Suppressor macrophage (primary cell): ENCODE data around the gene HFM1.
"Not testable (repeated sequence)": the region's sequence is repeated elsewhere in the genome, so short reads cannot be mapped to it uniquely, and the experiment has no call there.

Source experiments
- DNase-seq, 4 experiments: peaks; one replicate each; pipeline ENCODE4 v3.0.0-alpha.2; 2020 to 2022

Gene HFM1

DNA sequence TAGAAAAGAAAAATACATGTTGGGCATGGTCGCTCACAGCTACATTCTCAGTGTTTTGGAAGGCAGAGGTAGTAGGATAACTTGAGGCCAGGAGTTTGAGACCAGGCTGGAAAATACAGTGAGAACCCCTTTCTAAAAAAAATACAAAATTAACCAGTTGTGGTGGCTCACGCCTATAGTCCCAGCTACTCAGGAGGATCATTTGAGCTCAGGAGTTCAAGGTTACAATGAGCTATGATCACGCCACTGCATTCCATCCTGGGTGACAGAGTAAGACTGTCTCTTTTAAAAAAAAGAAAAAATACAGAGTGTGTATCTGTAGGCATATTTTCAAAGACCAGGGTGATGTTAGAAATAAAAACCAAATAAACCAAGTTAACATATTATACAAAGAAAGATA, 57.8 kb downstream of the HFM1 start:
- DNase-seq = no peak

DNA sequence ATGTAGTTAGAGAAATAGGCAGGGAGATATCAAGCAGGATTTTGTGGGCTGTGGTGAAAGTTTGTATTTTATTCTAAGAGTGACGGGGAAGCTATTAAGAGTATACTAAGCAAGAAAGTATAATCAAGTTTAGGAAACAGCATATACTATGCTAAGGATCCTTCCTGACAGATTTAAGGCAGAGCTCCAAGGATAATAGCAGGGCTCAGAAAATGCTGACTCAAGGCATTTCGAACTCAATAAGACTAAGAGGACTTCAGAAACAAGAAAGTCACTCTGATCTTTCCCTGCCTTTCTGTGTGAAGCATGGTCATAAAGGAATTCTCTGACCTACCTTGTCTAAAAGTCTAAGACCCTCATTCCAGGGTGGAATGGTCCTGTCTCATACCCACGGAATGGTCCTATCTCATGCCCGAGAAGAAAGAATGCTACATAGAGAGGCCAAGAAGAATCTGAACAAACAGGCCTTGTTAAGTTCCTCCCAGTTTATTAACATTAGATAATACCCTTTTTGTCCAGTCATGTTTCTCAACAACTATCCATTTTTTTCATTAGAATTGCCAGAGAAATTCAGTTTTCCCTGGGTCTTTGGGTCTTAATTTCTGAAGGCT, 59.1 kb downstream of the HFM1 start:
- no peak for DNase-seq

DNA sequence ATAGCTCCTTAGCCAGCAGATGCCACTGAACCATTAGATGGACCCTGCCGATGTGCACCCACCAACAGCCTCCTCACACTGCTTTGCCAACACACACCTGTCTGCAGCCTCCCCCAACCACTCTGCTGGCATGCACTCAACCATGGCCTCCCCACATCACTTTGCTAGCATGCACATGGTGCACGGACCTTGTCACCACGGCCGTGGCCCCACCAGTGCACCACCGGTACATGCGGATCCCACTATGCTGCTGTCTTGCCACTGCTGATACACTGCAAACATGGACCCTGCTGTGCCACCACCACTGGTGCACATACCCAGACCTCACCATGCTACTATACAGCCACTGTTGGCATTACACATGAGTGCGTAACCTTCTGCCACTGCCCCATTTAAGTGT, 66.1 kb downstream of the HFM1 start:
- no peak for DNase-seq

GRCh38 chr1:91335603-91336002, 69.0 kb downstream of the HFM1 start:
- no peak for DNase-seq

DNA sequence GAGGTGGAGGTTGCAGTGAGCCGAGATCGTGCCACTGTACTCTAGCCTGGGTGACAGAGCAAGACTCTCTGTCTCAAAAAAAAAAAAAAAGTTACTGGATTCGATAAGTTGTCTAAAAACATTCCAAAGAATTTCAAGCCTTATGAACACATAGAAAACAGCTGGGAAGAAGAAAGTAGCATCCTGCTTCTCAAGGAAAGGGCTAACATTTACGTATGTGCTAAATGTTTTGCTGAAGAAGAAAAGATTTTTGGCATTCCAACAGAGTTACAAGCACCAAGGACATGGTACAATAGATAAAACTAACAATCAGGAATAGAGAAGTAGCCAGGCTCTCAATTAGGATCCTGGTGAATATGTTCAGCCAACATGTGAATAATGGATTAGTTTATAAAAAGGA, 69.8 kb downstream of the HFM1 start:
- DNase-seq = no peak

DNA sequence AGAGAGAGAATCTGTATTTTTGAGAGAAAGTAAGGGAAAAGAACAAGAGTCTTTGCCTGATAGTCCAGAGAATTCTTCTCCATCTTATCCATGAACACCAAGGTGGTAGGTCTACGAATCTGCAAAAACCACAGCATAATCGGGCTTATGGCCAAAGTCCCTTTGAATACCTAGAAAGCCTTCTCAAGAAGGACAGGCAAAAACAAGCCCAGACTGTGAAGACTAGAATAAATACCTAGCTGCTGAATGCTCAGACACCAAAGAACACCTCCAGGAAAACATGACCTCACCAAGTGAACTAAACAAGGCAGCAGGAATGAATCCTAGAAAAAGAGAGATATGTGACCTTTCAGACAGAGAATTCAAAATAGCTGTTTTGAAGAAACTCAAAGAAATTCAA, 79.2 kb downstream of the HFM1 start:
- DNase-seq = no peak

- DNase-seq = no peak
These were observed 90.0 kb downstream of the HFM1 start for GRCh38 chr1:91314643-91315042.

- no peak for DNase-seq
These were observed 93.0 kb downstream of the HFM1 start for GRCh38 chr1:91311672-91312071.

GRCh38 chr1:91308544-91308943, 96.1 kb downstream of the HFM1 start:
- DNase-seq = no peak

DNA sequence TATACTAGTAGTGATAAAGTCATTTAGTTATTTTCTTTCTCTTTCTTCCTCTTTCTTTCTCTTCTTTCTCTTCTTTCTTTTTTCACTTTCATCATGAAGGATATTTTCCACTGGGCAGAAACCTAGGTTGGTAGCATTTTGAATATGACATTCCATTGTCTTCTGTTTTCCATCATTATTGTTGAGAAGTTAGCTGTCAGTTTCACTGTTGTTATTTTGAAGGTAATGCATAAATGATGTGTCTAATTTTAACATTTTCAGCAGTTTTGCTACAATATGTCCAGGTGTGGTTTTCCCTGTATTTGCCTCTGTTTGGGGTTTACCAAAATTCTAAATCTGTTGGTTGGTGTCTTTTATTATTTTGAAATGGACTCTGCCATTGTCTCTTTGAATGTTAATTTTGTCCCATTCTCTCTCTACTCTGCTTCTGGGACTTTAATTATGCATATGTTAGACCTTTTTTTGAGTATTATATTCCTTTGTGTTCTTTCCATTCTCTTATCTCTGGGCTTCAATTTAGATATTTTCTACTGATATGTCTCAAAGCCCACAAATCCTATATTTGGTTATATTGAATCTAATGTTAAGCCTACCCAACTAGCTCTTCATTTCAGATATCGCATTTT, 96.7 kb downstream of the HFM1 start:
- DNase-seq = no peak

DNA sequence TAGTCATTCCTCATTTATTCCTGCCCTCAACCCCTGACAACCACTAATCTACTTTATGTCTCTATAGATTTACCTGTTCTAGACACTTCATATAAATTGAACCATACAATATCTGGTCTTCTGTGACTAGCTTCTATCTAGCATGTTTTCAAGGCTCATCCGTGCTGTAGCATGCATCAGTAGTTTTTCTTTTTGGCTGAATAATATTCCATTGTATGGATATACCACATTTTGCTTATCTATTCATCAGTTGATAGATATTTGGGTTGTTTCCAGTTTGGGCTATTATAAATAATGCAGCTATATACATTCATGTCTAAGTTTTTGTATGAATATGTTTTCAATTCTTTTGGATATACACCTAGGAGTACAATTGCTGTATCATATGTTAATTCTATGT, 101.5 kb downstream of the HFM1 start:
- no peak for DNase-seq

DNA sequence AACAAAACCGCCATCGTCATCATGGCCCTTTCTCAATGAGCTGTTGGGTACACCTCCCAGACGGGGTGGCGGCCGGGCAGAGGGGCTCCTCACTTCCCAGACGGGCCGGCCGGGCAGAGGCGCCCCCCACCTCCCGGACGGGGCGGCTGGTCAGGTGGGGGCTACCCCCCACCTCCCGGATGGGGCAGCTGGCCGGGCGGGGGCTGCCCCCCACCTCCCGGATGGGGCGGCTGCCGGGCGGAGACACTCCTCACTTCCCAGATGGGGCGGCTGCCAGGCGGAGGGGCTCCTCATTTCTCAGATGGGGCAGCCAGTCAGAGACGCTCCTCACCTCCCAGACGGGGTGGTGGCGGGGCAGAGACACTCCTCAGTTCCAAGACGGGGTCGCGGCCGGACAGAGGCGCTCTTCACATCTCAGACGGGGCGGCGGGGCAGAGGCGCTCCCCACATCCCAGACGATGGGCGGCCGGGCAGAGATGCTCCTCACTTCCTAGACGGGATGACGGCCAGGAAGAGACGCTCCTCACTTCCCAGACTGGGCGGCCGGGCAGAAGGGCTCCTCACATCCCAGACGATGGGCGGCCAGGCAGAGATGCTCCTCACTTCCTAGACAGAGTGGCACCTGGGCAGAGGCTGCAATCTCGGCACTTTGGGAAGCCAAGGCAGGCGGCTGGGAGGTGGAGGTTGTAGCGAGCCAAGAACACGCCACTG, 115.6 kb downstream of the HFM1 start:
- DNase-seq = not testable (repeated sequence)

DNA sequence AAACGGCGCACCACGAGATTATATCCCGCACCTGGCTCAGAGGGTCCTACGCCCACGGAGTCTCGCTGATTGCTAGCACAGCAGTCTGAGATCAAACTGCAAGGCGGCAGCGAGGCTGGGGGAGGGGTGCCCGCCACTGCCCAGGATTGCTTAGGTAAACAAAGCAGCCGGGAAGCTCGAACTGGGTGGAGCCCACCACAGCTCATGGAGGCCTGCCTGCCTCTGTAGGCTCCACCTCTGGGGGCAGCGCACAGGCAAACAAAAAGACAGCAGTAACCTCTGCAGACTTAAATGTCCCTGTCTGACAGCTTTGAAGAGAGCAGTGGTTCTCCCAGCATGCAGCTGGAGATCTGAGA, 117.7 kb downstream of the HFM1 start:
- not testable (repeated sequence) for DNase-seq

DNA sequence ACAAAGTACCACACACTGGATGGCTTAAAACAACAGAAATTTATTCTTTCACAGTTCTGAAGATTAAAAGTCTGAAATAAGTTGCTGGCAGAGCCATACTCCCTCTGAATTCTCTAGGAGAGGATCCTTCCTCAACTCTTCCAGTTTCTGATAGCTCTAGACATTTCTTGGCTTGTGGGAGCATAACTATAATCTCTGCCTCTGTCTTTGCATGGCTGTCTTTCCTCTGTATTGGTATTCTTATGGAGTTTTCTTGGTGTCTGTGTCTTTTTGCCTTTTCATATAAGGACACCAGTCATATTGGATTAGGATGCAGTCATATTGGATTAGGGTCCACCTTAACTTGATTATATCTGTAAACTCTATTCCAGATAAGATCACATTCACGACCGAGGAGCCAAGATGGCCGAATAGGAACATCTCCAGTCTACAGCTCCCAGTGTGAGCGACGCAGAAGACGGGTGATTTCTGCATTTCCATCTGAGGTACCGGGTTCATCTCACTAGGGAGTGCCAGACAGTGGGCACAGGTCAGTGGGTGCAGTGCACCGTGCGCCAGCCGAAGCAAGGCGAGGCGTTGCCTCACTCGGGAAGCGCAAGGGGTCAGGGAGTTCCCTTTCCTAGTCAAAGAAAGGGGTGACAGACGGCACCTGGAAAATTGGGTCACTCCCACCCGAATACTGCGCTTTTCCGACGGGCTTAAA, 118.2 kb downstream of the HFM1 start:
- DNase-seq = not testable (repeated sequence)

DNA sequence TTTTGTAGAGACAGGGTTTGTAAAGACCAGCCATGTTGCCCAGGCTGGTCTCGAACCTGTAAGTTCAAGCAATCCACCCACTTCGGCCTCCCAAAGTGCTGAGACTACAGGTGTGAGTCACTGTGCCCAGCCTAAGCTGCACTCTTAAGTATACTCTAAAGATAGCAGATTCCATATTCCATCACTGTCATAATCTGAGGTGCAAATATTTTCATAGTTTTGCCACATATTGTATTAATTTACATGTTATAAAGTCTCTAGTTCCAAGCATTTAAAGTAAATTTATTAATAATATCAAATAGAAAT, 121.3 kb downstream of the HFM1 start:
- DNase-seq = no peak

DNA sequence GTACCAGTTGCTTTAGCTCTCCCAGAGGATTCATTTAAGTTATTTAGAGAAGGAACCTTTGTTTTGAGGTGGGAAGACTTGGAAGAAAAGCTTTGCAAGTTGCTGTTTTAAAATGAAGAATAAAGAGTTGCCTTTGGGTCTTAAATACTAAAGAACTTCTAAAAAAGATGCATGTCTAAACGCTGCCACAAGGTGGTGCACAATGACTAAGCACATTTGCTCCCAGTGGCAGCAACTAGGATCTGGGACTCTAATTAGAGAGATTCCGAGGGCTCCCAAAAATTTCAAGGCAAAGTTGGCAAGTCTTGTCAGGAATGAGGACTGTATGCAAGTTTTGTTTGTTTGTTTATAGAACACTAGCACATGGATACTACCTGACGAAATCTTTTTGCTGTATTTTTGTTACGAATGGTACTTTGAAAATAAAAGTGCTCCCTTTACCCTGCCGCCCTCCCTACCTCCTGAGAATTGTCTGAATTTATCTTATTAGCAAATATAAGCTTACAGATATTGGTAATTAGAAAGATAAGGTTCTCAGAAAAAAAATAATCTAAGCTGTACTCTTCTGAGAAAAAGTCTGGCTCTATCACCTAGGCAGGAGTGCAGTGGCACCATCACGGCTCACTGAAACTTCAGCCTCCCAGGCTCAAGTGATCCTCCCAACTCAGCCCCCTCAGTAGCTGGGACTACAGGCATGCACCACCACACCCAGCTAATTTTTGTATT, 121.8 kb downstream of the HFM1 start:
- peak; percentile 77 to 83 (median 78) for DNase-seq

- DNase-seq = no peak
These were observed 122.9 kb downstream of the HFM1 start for GRCh38 chr1:91281782-91282181.

- peak in 2 of 4 experiments; percentile 29 to 33 for DNase-seq
These were observed 125.9 kb downstream of the HFM1 start for GRCh38 chr1:91278754-91279153.

- DNase-seq = no peak
These were observed 130.8 kb downstream of the HFM1 start for GRCh38 chr1:91273875-91274274.

GRCh38 chr1:91261655-91262054, 143.0 kb downstream of the HFM1 start:
- no peak for DNase-seq

DNA sequence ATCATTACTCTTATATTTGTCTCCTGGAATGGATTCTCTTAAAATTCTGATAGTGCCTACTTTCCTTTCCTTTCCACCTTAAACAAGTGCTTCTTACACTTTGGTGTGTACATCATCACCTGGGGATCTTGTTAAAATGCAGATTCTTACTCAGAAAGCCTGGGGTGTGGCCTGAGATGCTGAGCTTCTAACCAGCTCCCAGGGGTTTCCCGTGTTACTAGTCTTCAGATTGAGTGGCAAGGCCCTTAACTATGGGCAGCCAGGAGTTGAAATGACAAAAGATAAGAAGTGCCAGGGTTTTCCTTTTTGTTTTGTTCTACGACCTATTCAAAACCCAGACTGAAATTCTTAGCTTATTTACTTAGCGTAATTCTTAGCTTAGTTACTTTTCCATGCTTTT, 159.2 kb downstream of the HFM1 start:
- DNase-seq = no peak

- no peak for DNase-seq
These were observed 159.9 kb downstream of the HFM1 start for GRCh38 chr1:91244737-91245136.

- no peak for DNase-seq
These were observed 161.5 kb downstream of the HFM1 start for GRCh38 chr1:91243171-91243570.
